Endothelial cell (in vitro differentiated cells): ENCODE data around the gene HACE1. TPM values are rescaled to one million over a fixed set of nuclear protein-coding genes. Genes with fewer than 3 reads are reported as not detected.
"Not testable (repeated sequence)": the region's sequence is repeated elsewhere in the genome, so short reads cannot be mapped to it uniquely, and the experiment has no call there.

Experiments used
- DNase-seq: peaks from one replicate; pipeline ENCODE4 v3.0.0; 2021; ENCODE audit warnings: low spot score
- H3K27ac Mint-ChIP-seq: one replicate; pipeline ENCODE4 v1.8.0; 2021; ENCODE audit warnings: mixed read lengths, inconsistent platforms; ENCODE audit not compliant: unreplicated experiment
- H3K27me3 Mint-ChIP-seq: one replicate; pipeline ENCODE4 v1.8.0; 2021; ENCODE audit warnings: mild to moderate bottlenecking, moderate library complexity, mixed read lengths, inconsistent platforms; ENCODE audit not compliant: unreplicated experiment
- H3K36me3 Mint-ChIP-seq: one replicate; pipeline ENCODE4 v1.8.0; 2021; ENCODE audit warnings: mild to moderate bottlenecking, low read depth, mixed read lengths, inconsistent platforms; ENCODE audit not compliant: unreplicated experiment
- H3K4me1 Mint-ChIP-seq: one replicate; pipeline ENCODE4 v1.8.0; 2021; ENCODE audit warnings: mild to moderate bottlenecking, mixed read lengths, inconsistent platforms; ENCODE audit not compliant: unreplicated experiment
- H3K4me3 Mint-ChIP-seq: one replicate; pipeline ENCODE4 v1.8.0; 2021; ENCODE audit warnings: mild to moderate bottlenecking, mixed read lengths, inconsistent platforms; ENCODE audit not compliant: unreplicated experiment
- H3K9me3 Mint-ChIP-seq: one replicate; pipeline ENCODE4 v1.8.0; 2021; ENCODE audit warnings: mixed read lengths, inconsistent platforms; ENCODE audit not compliant: unreplicated experiment
- long read RNA-seq: library from polyadenylated mRNA; unstranded; transcript quantifications from one replicate; pipeline ENCODE4 v2.0.0, GENCODE V29; 2020; ENCODE audit not compliant: unreplicated experiment
- total RNA-seq: library from RNA; stranded (reverse); fragmentation: NEBNext Ultra II Directional; extraction: Animal tissue kit (Norgen Biotek cat#: 25700); gene quantifications from one replicate; pipeline ENCODE4 v1.2.1, GENCODE V29; 2021; ENCODE audit not compliant: unreplicated experiment
- TF ChIP-seq, protein P1 (sequence below): fragments of 200-600 bp; sonication (generic); IDR thresholded peaks from one replicate; pipeline ENCODE4 v1.5.0; 2021; ENCODE audit warnings: antibody characterized with exemption; ENCODE audit not compliant: unreplicated experiment

The HACE1 gene, protein sequence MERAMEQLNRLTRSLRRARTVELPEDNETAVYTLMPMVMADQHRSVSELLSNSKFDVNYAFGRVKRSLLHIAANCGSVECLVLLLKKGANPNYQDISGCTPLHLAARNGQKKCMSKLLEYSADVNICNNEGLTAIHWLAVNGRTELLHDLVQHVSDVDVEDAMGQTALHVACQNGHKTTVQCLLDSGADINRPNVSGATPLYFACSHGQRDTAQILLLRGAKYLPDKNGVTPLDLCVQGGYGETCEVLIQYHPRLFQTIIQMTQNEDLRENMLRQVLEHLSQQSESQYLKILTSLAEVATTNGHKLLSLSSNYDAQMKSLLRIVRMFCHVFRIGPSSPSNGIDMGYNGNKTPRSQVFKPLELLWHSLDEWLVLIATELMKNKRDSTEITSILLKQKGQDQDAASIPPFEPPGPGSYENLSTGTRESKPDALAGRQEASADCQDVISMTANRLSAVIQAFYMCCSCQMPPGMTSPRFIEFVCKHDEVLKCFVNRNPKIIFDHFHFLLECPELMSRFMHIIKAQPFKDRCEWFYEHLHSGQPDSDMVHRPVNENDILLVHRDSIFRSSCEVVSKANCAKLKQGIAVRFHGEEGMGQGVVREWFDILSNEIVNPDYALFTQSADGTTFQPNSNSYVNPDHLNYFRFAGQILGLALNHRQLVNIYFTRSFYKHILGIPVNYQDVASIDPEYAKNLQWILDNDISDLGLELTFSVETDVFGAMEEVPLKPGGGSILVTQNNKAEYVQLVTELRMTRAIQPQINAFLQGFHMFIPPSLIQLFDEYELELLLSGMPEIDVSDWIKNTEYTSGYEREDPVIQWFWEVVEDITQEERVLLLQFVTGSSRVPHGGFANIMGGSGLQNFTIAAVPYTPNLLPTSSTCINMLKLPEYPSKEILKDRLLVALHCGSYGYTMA
- total RNA-seq: 23.0 TPM
- long read RNA-seq: 0 reads

DNA sequence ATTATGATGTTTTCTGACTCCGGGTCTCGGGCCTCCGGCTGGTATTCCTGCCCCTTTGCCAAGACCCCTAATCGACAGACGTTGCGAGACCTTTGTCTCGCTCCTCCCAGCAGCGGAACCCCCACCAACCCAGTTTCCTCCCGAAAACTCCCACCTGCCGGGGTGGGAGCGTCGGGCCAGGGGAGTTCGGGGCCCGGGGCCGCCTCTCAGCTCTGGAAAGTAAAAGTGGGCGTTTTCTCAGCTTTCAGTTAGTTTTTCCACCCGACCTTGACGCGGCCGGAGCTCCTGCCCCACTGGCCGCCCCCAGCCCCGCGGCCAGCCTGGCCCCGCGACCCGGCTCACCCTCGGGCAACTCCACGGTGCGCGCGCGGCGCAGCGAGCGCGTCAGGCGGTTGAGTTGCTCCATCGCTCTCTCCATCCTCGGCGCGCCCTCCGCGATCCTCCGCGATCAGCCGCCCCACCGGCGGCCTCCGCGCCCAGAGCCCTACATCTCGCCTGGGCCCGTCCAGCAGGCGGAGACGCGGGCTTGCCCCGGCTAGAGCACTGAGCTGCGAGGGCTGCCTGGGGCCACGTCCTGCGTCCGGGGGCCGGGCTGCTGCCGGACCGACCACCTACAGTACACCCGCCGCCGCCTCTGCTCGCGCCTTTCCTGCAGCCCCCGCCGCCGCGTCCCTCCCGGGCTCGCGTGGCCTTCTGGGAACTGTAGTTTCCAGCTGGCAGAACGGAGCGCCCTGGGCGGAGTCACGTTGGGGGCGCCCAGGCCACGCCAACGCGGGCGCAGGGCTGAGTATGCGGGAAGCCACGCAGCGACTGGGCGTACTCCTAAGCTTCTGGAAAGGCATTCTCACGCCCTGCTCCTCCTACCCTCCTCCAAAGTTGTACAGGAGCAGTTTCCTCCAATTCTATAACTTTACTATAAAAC is at the start of gene HACE1:
Gene HACE1 (minus strand): TSS at position 695 of the 922 bp plus-strand sequence. CDS start 277 bp downstream, at position 418.
- peaks cover 15% of the 10 kb centered on the region for H3K4me1 Mint-ChIP-seq
- TF ChIP-seq, protein P1, sequence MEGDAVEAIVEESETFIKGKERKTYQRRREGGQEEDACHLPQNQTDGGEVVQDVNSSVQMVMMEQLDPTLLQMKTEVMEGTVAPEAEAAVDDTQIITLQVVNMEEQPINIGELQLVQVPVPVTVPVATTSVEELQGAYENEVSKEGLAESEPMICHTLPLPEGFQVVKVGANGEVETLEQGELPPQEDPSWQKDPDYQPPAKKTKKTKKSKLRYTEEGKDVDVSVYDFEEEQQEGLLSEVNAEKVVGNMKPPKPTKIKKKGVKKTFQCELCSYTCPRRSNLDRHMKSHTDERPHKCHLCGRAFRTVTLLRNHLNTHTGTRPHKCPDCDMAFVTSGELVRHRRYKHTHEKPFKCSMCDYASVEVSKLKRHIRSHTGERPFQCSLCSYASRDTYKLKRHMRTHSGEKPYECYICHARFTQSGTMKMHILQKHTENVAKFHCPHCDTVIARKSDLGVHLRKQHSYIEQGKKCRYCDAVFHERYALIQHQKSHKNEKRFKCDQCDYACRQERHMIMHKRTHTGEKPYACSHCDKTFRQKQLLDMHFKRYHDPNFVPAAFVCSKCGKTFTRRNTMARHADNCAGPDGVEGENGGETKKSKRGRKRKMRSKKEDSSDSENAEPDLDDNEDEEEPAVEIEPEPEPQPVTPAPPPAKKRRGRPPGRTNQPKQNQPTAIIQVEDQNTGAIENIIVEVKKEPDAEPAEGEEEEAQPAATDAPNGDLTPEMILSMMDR: no peak
- no peaks in the 10 kb centered on the region for H3K9me3 Mint-ChIP-seq
- peak; percentile 93 for DNase-seq
- H3K4me3 Mint-ChIP-seq: peak within 1 kb of the TSS; percentile 98
- peak within 1 kb of the TSS; percentile 61 for H3K27ac Mint-ChIP-seq
- H3K36me3 Mint-ChIP-seq: no peaks in the 10 kb centered on the region
- H3K27me3 Mint-ChIP-seq: no peaks in the 10 kb centered on the region

DNA sequence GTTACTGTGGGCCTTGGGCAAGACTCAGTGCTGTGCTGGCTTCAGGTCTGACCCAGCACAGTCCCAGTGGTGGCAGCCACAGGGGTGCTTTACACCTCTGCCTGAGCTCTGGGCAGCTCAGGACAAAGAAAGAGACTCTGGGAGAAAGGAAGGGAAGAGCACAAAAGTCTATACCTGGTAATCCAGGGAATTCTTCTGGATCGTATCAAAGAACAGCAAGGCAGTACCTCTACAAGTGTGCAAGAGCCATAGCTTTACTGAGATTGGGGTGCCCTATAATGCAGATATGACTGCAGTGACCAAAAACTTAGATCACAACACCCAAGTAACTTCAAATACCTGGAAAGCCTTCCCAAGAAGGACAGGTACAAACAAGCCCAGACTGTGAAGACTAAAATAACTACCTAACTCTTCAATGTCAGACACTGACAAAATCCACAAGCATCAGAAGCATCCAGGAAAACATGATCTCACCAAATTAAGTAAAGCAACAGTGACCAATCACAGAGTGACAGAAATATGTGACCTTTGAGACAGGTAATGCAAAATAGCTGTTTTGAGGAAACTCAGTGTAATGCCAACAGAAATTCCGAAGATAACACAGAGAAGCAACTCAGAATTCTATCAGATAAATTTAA is 49.3 kb upstream of the HACE1 start:
- TF ChIP-seq, protein P1: no peak
- Mint-ChIP-seq H3K4me1 (no peaks in the 10 kb centered on the region), H3K4me3 (no peak overlapping the region), H3K9me3 (no peaks in the 10 kb centered on the region), H3K27me3 (no peaks in the 10 kb centered on the region), H3K36me3 (no peaks in the 10 kb centered on the region), H3K27ac (no peak overlapping the region)
- DNase-seq: no peak

DNA sequence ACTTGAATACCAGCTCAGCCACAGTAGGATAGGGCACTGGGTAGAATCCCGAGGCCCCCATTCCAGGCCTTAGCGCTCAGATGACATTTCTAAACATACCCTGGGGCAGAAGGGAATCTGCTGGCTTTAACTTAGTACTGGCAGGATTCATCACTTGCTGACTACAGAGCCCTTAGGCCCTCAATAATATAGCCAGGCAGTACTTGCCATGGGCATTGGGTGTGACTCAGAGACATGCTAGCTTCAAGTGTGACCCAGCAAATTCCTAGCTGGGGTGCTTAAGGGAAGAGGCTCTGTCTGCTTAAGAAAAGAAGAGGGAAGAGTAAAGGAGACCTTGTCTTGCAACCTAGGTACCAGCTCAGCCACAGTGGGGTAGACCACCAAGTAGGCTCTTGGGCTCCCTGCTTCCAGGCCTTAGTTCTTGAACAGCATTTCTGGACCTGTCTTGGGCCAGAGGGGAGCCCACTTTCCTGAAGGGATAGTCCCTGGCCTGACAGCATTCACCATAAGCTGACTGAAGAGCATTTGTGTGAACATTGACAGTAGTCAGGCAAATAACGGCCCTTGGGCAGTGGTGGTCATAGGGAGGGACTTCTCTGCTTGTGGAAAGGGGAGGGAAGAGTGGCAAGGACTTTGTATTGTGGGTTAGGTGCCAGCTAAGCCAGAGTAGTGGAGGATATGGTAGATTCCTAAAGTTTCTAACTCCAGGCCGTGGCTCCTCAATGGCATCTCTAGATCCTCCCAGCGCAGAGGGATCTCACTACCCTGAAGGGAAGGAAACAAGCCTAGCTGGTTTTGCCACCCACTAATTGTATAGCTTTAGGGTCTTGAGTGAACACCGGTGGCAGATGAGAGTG is 48.5 kb upstream of the HACE1 start:
- H3K36me3 Mint-ChIP-seq: no peaks in the 10 kb centered on the region
- no peaks in the 10 kb centered on the region for H3K4me1 Mint-ChIP-seq
- TF ChIP-seq, protein P1: no peak
- H3K4me3 Mint-ChIP-seq: no peak overlapping the region
- H3K27me3 Mint-ChIP-seq: no peaks in the 10 kb centered on the region
- no peaks in the 10 kb centered on the region for H3K9me3 Mint-ChIP-seq
- no peak overlapping the region for H3K27ac Mint-ChIP-seq
- DNase-seq: no peak

DNA sequence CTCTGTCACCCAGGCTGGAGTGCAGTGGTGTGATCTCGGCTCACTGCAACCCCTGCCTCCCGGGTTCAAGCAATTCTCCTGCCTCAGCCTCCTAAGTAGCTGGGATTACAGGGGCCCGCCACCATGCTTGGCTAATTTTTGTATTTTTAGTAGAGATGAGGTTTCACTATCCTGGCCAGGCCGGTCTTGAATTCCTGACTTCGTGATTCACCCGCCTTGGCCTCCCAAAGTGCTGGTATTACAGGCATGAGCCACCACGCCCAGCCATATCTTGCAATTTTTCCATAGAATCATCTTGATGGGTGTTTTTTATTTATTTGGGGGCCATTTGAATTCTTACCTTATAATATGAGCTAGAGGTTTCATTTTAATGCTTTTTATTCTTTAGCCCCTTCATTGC is 39.2 kb upstream of the HACE1 start:
- not testable (repeated sequence) for DNase-seq, H3K4me3 Mint-ChIP-seq, H3K27me3 Mint-ChIP-seq, H3K9me3 Mint-ChIP-seq, H3K4me1 Mint-ChIP-seq, H3K36me3 Mint-ChIP-seq, H3K27ac Mint-ChIP-seq
